ENCODE measurements around the gene POGLUT3.

GRCh38 chr11:108498816-108499408 is 728 bp upstream of the POGLUT3 start:
- TF ChIP-seq, protein P1, sequence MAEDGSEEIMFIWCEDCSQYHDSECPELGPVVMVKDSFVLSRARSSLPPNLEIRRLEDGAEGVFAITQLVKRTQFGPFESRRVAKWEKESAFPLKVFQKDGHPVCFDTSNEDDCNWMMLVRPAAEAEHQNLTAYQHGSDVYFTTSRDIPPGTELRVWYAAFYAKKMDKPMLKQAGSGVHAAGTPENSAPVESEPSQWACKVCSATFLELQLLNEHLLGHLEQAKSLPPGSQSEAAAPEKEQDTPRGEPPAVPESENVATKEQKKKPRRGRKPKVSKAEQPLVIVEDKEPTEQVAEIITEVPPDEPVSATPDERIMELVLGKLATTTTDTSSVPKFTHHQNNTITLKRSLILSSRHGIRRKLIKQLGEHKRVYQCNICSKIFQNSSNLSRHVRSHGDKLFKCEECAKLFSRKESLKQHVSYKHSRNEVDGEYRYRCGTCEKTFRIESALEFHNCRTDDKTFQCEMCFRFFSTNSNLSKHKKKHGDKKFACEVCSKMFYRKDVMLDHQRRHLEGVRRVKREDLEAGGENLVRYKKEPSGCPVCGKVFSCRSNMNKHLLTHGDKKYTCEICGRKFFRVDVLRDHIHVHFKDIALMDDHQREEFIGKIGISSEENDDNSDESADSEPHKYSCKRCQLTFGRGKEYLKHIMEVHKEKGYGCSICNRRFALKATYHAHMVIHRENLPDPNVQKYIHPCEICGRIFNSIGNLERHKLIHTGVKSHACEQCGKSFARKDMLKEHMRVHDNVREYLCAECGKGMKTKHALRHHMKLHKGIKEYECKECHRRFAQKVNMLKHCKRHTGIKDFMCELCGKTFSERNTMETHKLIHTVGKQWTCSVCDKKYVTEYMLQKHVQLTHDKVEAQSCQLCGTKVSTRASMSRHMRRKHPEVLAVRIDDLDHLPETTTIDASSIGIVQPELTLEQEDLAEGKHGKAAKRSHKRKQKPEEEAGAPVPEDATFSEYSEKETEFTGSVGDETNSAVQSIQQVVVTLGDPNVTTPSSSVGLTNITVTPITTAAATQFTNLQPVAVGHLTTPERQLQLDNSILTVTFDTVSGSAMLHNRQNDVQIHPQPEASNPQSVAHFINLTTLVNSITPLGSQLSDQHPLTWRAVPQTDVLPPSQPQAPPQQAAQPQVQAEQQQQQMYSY (CRISPR knock-in tag; IDR thresholded peaks at IDR 0.05) = no peak
- TF ChIP-seq ELF4 (CRISPR knock-in tag; IDR thresholded peaks at IDR 0.05; ENCODE audit: low read depth) = no peak
- TF ChIP-seq, protein P2, sequence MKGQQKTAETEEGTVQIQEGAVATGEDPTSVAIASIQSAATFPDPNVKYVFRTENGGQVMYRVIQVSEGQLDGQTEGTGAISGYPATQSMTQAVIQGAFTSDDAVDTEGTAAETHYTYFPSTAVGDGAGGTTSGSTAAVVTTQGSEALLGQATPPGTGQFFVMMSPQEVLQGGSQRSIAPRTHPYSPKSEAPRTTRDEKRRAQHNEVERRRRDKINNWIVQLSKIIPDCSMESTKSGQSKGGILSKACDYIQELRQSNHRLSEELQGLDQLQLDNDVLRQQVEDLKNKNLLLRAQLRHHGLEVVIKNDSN (CRISPR knock-in tag; IDR thresholded peaks at IDR 0.05) = no peak
- no peak for TF ChIP-seq ATF3 (CRISPR knock-in tag; conservative IDR thresholded peaks at IDR 0.05)
- TF ChIP-seq FOXK1 (CRISPR knock-in tag; IDR thresholded peaks at IDR 0.05) = no peak; the same call in 1 of the 2 replicates
- TF ChIP-seq CTCF (IDR thresholded peaks at IDR 0.05) = no peak
- no peak for TF ChIP-seq TEAD4 (CRISPR knock-in tag; IDR thresholded peaks at IDR 0.05)
- no peak for TF ChIP-seq ARID4B (CRISPR knock-in tag; IDR thresholded peaks at IDR 0.05; ENCODE audit: borderline replicate concordance)
- no peak for TF ChIP-seq NFYB (CRISPR knock-in tag; conservative IDR thresholded peaks at IDR 0.05; ENCODE audit: low read depth)
- no peak for TF ChIP-seq CBFB (CRISPR knock-in tag; IDR thresholded peaks at IDR 0.05; ENCODE audit: low read depth)
- no peak for TF ChIP-seq ZNF121 (CRISPR knock-in tag; IDR thresholded peaks at IDR 0.05)
- TF ChIP-seq IRF2 (CRISPR knock-in tag; IDR thresholded peaks at IDR 0.05; ENCODE audit: borderline replicate concordance, low read depth) = no peak
- TF ChIP-seq SMAD3 (CRISPR knock-in tag; IDR thresholded peaks at IDR 0.05; ENCODE audit: borderline replicate concordance) = no peak
- no peak for TF ChIP-seq FOXJ3 (CRISPR knock-in tag; IDR thresholded peaks at IDR 0.05; ENCODE audit: borderline replicate concordance)
